Measurements from ENCODE around the gene INPP5F. TPM values are rescaled to one million over a fixed set of nuclear protein-coding genes. Genes with fewer than 3 reads are reported as not detected.

The INPP5F gene
- polyA plus RNA-seq, 1 experiment, result 22.3 TPM

DNA sequence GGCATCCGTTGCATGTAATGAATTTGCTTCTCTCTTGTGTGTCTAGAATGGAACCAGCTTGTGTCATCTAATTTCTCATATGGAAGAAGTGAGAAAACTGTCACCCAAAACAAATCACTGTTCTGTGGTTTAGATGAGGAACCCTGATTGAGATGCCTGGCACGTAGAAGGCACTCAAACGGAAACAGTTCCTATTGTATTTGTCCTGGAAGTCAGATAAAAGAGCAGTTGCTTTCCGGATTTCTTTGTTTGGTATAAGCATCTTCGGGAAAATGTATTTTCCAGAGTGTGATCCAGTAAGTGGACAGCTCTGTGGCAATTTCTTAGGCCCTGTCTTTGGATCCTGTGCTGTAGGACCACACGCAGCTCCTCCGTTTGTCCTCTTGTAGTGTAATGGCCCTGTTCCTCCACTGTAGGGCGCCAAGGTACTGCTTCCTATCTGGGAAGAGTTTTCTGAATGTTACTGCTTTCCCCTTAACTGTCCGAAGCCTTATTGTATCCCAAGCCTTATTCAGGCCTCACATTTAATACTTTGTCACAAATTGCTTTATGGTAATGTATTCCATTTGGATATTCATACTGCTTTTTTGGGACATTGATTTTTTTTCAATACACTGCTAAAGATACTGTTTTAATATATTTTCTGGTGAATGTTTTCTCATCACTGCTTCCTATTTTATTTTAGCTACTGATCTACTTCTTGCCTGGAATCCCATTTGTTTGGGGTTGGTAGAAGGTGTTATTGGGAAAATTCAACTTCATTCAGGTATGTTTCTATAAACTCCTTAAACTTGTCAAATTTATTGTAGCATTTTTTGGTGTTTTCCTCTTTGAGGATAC lies 24.8 kb downstream of the INPP5F start:
- ChIA-PET POLR2A (no interaction called here), CTCF (interaction anchor here (0.5 to 11.9 kb wide), 60 partner anchors 9 to 1532 kb away, joined by 3 to 359 read pairs (median 4); partner anchors contain the start of genes INPP5F and SEC23IP)
- Histone ChIP-seq H3K4me3 (ENCODE audit: low read depth, low read length) (no peak overlapping the region), H3K9me3 (ENCODE audit: control insufficient read depth, insufficient read depth, low read length) (no peaks in the 10 kb centered on the region; the same call in 1 of the 2 replicates), H3K27me3 (ENCODE audit: control insufficient read depth, insufficient read depth, low read length) (no peaks in the 10 kb centered on the region), H3K27ac (ENCODE audit: low read depth, low read length) (no peak overlapping the region)
- TF ChIP-seq, protein P1, sequence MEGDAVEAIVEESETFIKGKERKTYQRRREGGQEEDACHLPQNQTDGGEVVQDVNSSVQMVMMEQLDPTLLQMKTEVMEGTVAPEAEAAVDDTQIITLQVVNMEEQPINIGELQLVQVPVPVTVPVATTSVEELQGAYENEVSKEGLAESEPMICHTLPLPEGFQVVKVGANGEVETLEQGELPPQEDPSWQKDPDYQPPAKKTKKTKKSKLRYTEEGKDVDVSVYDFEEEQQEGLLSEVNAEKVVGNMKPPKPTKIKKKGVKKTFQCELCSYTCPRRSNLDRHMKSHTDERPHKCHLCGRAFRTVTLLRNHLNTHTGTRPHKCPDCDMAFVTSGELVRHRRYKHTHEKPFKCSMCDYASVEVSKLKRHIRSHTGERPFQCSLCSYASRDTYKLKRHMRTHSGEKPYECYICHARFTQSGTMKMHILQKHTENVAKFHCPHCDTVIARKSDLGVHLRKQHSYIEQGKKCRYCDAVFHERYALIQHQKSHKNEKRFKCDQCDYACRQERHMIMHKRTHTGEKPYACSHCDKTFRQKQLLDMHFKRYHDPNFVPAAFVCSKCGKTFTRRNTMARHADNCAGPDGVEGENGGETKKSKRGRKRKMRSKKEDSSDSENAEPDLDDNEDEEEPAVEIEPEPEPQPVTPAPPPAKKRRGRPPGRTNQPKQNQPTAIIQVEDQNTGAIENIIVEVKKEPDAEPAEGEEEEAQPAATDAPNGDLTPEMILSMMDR (IDR thresholded peaks at IDR 0.05; ENCODE audit: low read depth, low read length), result peak; percentile 99
- DNase-seq (ENCODE audit: low read depth, low spot score), result peak; percentile 65

DNA sequence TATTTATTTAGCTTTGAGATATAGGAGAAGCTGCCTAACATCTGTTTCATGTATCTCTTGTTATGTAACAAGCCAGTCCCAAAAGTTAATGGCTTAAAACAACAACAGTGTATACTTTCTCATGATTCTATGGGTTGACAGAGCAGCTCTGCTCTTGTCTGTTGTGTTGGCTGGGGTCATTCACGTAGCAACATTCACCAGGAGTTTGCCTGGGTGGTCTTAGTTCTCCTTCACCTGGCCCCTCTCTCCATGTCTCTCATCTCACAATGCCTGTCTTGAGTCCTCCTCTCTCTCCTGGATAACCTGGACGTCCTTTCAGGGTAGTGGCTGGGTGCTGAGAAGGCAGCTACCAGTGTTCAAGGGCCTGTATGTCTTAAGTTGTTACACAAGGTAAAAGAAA lies 27.5 kb downstream of the INPP5F start:
- DNase-seq (ENCODE audit: low read depth, low spot score), result no peak
- CTCF ChIA-PET, result interaction anchor here (0.5 to 11.9 kb wide), 4 partner anchors 16 to 205 kb away, joined by 3 to 359 read pairs (median 4); no protein-coding TSS in a partner anchor
- POLR2A ChIA-PET, result no interaction called here
- TF ChIP-seq, protein P1 (IDR thresholded peaks at IDR 0.05; ENCODE audit: low read depth, low read length), result no peak
- no peak overlapping the region for H3K4me3 ChIP-seq (ENCODE audit: low read depth, low read length)
- H3K27ac ChIP-seq (ENCODE audit: low read depth, low read length), result no peak overlapping the region
- no peaks in the 10 kb centered on the region; the same call in 1 of the 2 replicates for H3K9me3 ChIP-seq (ENCODE audit: control insufficient read depth, insufficient read depth, low read length)
- H3K27me3 ChIP-seq (ENCODE audit: control insufficient read depth, insufficient read depth, low read length), result no peaks in the 10 kb centered on the region

DNA sequence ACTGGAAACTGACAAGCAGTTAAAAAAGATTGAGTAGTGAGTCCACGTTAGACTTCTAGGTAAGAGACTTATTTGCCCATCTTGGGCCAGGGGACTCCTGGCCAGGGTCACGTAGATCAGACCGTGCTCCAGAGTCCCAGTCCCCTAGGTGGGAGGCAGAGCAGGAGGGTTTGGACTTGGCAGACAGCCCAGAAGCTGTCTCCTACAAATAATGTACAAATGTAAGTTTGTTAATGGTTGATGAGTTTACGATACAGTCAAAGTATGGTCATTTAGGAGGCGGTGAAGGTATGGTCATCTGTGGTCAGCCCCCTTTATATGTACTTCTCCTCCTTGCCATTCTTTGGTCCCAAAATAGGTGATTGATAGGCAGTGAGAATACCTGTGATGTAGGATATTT lies 28.2 kb downstream of the INPP5F start:
- Histone ChIP-seq H3K4me3 (ENCODE audit: low read depth, low read length) (no peak overlapping the region), H3K27ac (ENCODE audit: low read depth, low read length) (no peak overlapping the region), H3K9me3 (ENCODE audit: control insufficient read depth, insufficient read depth, low read length) (no peaks in the 10 kb centered on the region), H3K27me3 (ENCODE audit: control insufficient read depth, insufficient read depth, low read length) (no peaks in the 10 kb centered on the region)
- CTCF ChIA-PET, result interaction anchor here (11.9 kb wide), 1 partner anchor 106 kb away, joined by 359 read pairs; no protein-coding TSS in a partner anchor
- POLR2A ChIA-PET, result no interaction called here
- TF ChIP-seq, protein P1 (IDR thresholded peaks at IDR 0.05; ENCODE audit: low read depth, low read length), result no peak
- DNase-seq (ENCODE audit: low read depth, low spot score), result no peak

GRCh38 chr10:119754936-119755335 lies 29.1 kb downstream of the INPP5F start:
- CTCF ChIA-PET, result interaction anchor here (0.6 to 11.9 kb wide), 3 partner anchors 29 to 1119 kb away, joined by 3 to 359 read pairs (median 3); partner anchors contain the start of gene INPP5F
- H3K9me3 ChIP-seq (ENCODE audit: control insufficient read depth, insufficient read depth, low read length), result no peaks in the 10 kb centered on the region
- no peak for DNase-seq (ENCODE audit: low read depth, low spot score)
- H3K4me3 ChIP-seq (ENCODE audit: low read depth, low read length), result no peak overlapping the region
- H3K27me3 ChIP-seq (ENCODE audit: control insufficient read depth, insufficient read depth, low read length), result no peaks in the 10 kb centered on the region
- no peak overlapping the region for H3K27ac ChIP-seq (ENCODE audit: low read depth, low read length)
- POLR2A ChIA-PET, result no interaction called here
- TF ChIP-seq, protein P1 (IDR thresholded peaks at IDR 0.05; ENCODE audit: low read depth, low read length), result no peak

DNA sequence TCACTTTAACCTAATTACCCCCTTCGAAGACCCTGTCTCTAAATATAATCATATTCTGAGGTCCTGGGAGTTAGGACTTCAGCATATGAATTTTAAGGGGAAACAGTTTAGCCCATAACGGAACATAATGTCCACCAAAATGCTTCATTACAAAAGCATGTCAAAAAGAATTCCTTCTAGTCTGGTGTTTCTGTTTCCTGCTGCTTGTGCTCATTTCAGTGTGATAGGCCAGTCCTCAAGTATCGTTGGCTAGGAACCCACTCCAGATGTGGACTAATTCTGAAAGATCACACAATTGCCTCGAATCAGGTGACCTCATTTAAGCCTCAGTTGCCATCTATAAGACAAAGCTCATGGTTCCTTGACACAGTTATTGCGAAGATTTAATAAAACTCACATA lies 29.6 kb downstream of the INPP5F start:
- no peak overlapping the region for H3K27ac ChIP-seq (ENCODE audit: low read depth, low read length)
- ChIA-PET POLR2A (no interaction called here), CTCF (interaction anchor here (0.6 to 11.9 kb wide), 2 partner anchors 105 to 1119 kb away, joined by 3 to 359 read pairs; no protein-coding TSS in a partner anchor)
- H3K9me3 ChIP-seq (ENCODE audit: control insufficient read depth, insufficient read depth, low read length), result no peaks in the 10 kb centered on the region
- no peaks in the 10 kb centered on the region for H3K27me3 ChIP-seq (ENCODE audit: control insufficient read depth, insufficient read depth, low read length)
- H3K4me3 ChIP-seq (ENCODE audit: low read depth, low read length), result no peak overlapping the region
- no peak for DNase-seq (ENCODE audit: low read depth, low spot score)
- TF ChIP-seq, protein P1 (IDR thresholded peaks at IDR 0.05; ENCODE audit: low read depth, low read length), result no peak

All from AG04450 (cell line).